ENCODE data around the gene PGM1. TPM values are rescaled to one million over a fixed set of nuclear protein-coding genes. Genes with fewer than 3 reads are reported as not detected.

PGM1 gene
- total RNA-seq, result 74.8 and 125 TPM in 2 replicates

GRCh38 chr1:63593303-63593885, at the start of gene PGM1:
Gene PGM1 (plus strand): TSS chr1:63593411. CDS start chr1:63593489, 78 bp downstream.

Other genes with a start within 250 kb of the PGM1 start
- 9.7 and 11.7 TPM in 2 replicates for gene ALG6, start 225.8 kb upstream of the PGM1 start, total RNA-seq
- 14.4 and 19.5 TPM in 2 replicates for gene ITGB3BP, start 70.2 kb upstream of the PGM1 start, total RNA-seq
- 8.0 and 8.1 TPM in 2 replicates for gene EFCAB7, start 69.9 kb upstream of the PGM1 start, total RNA-seq
- gene ROR1, start 180.6 kb downstream of the PGM1 start, total RNA-seq, result 10.8 and 12.8 TPM in 2 replicates